ENCODE measurements around the gene TGIF1.

TGIF1 gene

DNA sequence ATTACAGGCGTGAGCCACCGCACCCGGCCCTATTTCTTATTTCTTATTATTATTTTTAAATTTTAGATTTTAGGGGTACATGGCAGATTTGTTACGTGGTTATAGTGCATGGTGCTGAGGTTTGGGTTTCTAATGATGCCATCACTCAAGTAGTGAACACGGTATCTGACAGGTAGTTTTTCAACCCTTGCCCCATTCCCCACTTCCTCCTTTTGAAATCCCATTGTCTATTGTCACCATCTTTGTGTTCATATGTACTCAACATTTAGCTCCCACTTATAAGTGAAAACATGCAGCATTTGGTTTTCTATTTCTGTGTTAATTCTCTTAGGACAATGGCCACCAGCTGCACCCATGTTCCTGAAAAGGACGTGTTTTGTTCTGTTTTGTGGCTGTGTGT, 39.5 kb downstream of the TGIF1 start:
- no peak for FAIRE-seq

DNA sequence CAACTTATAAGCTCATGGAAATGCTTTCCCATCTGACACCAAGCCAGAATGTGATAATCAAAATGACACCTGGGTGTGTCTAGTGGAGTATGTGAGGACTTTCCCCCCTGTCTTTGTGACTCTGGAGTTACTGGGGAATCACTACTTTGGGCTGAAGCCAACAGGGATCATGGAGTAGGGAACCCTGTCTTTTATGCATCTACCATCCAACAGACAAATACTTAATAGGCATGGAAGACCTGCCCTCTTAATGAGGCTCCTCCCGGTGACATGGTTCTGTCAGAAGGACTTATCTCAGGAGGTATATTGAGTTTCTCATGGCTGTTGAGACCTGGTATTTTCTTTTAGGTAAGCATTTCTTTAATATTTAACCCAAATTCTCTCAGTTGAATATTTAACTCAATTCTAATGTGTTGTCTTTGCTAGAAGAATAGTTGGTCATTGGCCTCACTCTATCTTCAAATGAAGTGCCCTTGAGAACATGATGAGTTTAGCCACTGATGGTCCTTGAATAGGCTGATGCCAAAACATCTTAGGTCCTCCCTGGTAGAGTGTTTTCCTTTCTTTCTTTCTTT, 42.1 kb downstream of the TGIF1 start:
- no peak for FAIRE-seq

DNA sequence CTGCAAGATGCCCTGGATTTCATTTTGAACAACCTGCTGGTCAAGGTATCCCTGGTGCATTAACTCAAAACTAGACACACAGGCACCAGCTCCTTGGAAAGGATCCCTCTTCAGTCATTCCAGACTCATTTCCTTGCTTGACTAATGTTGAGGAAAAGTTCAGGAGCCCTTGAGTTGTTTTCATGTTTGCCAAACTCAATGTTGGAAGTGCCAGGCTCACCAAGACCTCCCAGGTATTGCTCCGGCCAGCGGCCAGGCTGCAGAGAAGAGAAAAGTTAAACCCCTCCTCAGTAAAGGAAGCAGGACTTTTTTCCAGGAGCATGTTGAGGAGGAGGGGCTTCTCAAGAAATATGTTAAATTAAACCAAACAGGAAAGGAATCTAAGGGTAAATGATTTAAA, 42.7 kb downstream of the TGIF1 start:
- no peak for FAIRE-seq

DNA sequence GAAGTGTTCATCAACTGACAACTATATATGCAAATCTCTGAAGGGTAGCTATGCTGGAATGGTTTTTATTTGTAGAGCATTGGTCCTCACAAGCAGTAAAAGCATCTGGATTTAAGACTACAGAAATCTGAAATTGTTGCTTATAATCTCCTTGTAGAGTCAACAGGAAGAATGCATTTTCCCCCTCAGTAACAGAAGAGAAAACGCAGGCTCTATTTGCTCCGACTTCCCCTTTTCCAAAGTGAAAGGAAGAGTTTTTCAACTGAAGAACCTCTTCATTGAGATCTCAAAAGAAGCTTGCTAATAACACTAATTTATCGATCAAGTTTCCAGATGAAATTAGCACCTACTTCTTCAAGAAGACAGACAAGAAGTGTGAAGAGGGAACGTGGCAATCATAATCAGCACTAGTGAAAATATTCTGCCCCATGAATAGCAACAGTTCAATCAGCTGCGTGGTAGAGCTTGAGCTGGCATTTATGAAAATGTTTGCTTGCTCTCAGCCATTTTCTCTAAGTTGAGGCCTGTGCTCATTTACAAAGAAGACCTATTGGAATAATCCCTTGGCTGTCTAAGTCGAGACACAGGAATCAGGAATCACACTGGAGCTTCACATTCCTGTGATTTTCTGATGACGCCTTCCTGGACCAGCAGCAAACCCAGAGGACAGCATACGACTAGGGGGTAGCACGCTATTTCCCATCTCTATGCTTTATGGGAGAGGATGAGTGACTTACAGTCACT, 43.7 kb downstream of the TGIF1 start:
- no peak for FAIRE-seq

DNA sequence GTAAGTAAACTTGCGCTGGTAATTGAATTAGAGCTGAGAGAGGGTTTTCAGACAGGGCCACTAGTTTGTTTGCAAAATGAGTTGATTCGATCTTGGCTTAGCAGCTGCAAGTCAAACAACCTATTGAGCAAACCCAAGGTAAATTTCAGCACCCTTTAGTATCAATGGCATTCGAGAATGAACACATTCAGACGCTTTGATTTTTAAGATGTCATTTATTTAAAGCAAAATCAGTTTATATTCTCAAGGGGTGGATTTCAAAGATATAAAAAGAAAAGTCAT, 44.2 kb downstream of the TGIF1 start:
- FAIRE-seq, result no peak

DNA sequence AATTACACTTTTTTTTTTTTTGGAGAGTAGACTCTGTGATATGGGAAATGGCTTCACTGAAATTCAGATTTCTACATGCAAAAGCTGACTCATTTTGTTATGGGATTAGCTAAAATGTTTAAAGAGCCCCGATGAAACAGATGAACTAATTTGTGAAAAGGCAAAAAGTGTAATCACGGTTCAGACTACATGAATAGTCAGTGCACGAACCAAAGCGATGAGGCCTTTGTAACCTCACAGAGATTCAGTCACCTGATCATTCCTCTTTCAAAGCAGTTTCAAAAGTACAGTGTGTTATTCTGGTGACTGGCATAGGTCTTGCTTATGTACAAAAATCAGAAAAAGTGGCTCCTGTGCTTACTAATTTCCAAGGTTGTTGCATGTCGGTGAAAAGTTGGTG, 44.6 kb downstream of the TGIF1 start:
- no peak for FAIRE-seq

DNA sequence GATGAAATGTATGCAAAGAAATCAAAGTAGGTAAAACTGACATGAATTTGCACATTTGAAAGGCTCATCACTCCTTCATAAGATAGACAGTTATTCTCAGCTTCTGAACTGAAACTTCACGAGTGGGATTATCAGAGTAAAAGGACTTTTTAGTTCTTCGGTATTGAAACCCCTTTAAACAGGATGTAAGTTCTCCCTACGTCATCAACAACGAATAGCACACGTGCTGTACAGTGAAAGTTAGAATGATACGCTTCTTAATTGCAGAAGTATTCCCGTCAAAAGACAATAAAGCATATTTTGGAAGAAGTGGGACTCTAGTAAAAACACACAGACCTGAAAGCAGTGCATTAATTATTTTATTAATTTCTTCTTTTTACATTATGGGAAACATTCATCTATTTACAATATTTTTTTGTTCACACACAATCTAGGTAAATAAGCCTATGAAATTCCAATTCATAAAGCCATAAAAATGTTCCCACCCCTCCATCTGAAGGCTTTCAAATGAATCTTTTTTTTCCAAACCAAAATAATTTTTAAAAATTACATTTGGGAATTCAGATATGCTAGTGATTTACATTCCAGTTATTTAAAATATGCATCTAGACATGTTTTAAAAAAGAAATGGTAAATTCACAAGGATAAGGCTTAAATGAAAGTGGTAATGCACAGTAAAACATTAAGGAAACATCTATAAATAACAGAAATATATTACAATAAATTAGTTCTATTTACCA, 45.9 kb downstream of the TGIF1 start:
- FAIRE-seq, result no peak

DNA sequence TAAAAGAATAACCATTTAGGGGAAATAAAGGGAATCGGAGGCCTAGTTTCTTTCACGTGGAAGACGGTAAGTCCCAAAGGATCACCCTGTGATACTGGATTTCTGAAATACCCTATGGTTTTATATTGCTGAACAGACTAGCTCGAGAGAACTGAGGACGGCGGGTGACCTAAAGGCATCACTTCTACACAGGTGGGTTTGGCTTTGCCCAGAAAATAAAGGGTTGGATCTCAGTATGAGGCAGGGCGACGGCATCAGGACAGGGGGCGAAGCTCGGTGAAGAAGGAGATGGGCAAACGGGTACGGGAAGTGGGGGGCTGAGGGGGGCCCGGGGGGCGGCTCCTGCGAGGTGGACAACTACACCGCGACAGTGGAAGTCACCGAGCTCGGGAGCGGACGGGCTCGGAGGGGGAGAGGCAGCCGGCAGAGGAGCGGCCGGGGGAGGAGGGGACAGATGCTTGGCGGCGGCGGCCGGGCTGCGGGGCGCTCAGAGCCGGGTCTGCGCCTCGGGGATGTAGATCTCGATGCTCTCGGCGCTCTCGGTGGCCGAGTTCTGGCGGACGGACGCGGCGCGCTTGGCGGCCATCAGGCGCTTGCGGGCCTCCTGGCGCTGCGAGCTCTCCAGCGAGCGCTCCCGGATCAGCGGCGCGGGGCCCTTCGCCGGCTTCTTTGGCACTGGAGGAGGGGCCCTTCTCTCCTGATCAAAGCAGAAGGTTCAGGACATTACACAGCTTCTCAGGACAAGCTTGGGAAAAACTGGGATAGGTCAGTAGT, 48.9 kb downstream of the TGIF1 start:
- no peak for FAIRE-seq

DNA sequence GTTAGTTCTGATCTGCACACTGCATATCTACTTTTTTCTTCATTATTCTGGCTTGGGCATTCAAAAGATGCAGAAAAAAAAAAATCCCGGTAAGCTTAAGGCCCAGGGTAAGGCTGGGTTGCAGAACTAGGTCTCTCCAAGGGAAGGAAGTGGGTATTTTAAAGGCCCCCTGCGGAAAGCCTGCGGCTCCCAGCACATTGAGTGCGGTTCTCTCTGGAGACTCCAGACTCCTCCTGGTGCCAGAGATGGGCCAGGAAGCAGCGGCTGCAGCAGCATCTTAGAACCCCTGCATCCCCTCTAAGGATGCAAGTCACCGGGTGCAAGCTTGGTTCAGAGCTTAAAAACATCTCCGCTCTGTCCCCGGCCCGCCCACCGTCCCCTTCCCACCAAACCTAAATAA, 49.5 kb downstream of the TGIF1 start:
- FAIRE-seq, result no peak

DNA sequence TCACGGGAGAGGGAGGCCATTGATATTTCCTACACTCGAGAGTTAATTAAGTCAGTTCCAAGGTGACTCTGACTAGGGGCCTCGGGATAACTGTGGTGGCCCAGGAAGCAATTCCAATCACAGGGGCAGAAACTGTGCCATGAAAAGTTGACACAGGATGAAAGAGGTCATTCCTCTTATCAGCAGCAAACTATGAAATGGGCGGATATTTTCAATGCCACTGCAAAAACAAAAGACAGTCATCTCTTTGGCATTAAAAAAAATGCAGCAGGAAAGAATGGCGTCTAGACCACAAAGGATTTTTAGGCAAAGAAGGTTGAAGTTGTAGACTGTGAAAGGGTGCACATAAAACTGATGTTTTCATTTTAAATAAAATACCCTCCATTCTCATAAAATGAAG, 50.0 kb downstream of the TGIF1 start:
- FAIRE-seq, result no peak

DNA sequence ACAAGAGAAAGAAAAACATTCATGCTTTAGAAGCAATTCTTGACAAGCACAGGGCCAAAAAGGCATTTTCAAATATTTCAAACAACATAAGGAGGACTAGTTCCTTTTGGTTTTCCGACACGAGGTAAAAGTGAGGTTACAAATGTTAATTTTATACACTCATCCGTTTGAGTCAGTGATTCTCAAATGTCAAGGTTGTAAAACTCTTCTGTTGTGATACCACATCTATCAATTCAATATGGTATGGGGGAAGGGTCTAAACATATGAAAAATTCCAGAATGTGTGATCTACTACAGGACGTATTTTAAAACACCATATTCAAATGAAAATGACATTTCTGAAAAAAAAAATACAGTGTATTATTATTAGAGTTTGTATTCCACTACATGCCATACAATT, 52.7 kb downstream of the TGIF1 start:
- no peak for FAIRE-seq

DNA sequence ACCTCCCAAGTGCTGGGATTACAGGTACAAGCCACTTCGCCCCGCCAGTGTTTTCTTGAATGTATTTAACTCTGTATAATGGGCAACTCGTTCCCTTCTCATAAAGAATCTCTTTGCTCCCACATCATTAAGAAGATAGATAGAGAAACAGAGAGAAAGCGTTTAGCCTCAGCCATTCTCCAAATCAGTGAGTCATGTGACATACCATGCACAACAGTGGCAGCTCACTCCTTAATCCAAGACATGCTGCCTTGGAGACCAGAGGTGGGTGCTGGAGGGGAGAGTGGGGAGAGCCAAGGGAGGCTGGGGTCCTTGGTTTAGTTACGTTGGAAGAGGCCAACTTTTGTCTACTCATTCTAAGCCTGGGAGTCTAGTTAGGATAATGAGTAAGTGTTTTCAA, 54.7 kb downstream of the TGIF1 start:
- FAIRE-seq, result no peak

DNA sequence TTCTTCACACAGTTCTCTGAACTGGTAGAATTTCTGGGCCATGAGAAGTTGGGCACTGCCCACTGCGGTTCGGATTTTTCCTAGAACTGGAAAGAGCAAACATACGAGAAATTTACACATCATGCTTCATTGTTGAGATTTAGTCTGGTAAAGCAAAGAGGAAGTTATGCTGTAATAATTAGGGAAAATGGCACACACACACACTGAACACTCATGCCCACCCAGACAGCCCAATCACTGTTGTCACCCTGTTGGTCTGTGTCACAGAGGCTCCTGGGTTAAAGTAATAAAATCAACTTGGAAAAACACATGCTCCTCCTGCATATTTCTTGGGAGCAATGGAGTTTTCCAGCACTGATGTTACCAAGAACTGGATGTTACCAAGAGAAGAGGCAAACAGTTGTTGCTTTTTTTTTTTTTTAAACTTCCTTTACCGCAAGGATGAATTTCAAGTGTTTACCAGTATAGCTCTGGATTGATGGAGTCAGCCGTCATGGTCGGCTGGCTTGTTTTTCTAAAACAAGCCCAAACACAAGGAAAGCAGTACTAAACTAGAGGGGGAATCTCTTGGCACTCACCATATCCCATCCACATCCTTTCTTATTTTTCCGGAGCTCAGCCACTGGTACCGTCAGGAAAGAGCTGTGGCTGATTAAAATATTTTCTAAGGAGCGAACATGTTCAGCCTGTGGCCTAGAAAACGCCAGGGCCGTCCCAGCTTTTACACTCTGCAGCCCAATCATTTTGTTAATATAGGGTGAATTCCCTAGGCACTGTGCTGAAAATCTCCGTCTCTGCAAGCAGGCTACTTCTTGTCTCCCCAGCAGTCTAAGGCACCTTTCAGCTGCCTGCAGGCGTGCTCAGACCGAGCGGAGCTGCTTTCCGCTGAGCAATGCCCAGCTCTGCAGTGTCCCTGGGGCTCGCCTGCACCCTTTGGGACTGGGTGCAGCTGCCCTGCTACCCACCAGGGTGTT, 58.9 kb downstream of the TGIF1 start:
- no peak for FAIRE-seq
